ENCODE measurements around the gene KLB. TPM values are rescaled to one million over a fixed set of nuclear protein-coding genes. Genes with fewer than 3 reads are reported as not detected.
"Not testable (repeated sequence)": the region's sequence is repeated elsewhere in the genome, so short reads cannot be mapped to it uniquely, and the experiment has no call there.

The KLB gene
- total RNA-seq, 1 donor: not detected

GRCh38 chr4:39384563-39384962 lies 22.2 kb upstream of the KLB start:
- no peak overlapping the region for H2AFZ ChIP-seq (ENCODE audit: low read length)
- TF ChIP-seq, protein P1, sequence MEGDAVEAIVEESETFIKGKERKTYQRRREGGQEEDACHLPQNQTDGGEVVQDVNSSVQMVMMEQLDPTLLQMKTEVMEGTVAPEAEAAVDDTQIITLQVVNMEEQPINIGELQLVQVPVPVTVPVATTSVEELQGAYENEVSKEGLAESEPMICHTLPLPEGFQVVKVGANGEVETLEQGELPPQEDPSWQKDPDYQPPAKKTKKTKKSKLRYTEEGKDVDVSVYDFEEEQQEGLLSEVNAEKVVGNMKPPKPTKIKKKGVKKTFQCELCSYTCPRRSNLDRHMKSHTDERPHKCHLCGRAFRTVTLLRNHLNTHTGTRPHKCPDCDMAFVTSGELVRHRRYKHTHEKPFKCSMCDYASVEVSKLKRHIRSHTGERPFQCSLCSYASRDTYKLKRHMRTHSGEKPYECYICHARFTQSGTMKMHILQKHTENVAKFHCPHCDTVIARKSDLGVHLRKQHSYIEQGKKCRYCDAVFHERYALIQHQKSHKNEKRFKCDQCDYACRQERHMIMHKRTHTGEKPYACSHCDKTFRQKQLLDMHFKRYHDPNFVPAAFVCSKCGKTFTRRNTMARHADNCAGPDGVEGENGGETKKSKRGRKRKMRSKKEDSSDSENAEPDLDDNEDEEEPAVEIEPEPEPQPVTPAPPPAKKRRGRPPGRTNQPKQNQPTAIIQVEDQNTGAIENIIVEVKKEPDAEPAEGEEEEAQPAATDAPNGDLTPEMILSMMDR (IDR thresholded peaks at IDR 0.05; ENCODE audit: extremely low read depth, low read depth, low read length): no peak
- H4K20me1 ChIP-seq (ENCODE audit: insufficient read depth, low read length): no peaks in the 10 kb centered on the region
- no peaks in the 10 kb centered on the region for H3K4me1 ChIP-seq (ENCODE audit: insufficient read depth, low read length)
- no peak overlapping the region for H3K27ac ChIP-seq (ENCODE audit: low read depth, low read length)
- H3K9me3 ChIP-seq (ENCODE audit: low read depth, low read length): no peaks in the 10 kb centered on the region
- no peak for DNase-seq (ENCODE audit: insufficient read length, low spot score, missing footprints)
- H3K36me3 ChIP-seq (ENCODE audit: insufficient read depth, low read length): no peaks in the 10 kb centered on the region
- no peak overlapping the region for H3K4me3 ChIP-seq (ENCODE audit: insufficient read depth, low read length)
- H3K4me2 ChIP-seq (ENCODE audit: insufficient read depth, low read length): no peak overlapping the region
- peaks cover 1% of the 10 kb centered on the region for H3K27me3 ChIP-seq (ENCODE audit: insufficient read depth, low read length)
- H3K79me2 ChIP-seq (ENCODE audit: insufficient read depth, low read length): no peaks in the 10 kb centered on the region

- Histone ChIP-seq H3K79me2 (ENCODE audit: insufficient read depth, low read length) (no peaks in the 10 kb centered on the region), H3K36me3 (ENCODE audit: insufficient read depth, low read length) (no peaks in the 10 kb centered on the region), H3K9me3 (ENCODE audit: low read depth, low read length) (no peaks in the 10 kb centered on the region), H3K27ac (ENCODE audit: low read depth, low read length) (no peak overlapping the region), H3K4me1 (ENCODE audit: insufficient read depth, low read length) (no peaks in the 10 kb centered on the region), H4K20me1 (ENCODE audit: insufficient read depth, low read length) (no peaks in the 10 kb centered on the region), H3K27me3 (ENCODE audit: insufficient read depth, low read length) (peaks cover 7% of the 10 kb centered on the region), H3K4me3 (ENCODE audit: insufficient read depth, low read length) (no peak overlapping the region), H3K4me2 (ENCODE audit: insufficient read depth, low read length) (no peak overlapping the region), H2AFZ (ENCODE audit: low read length) (no peak overlapping the region)
- TF ChIP-seq, protein P1 (IDR thresholded peaks at IDR 0.05; ENCODE audit: extremely low read depth, low read depth, low read length): no peak
- no peak for DNase-seq (ENCODE audit: insufficient read length, low spot score, missing footprints)
These were observed 16.1 kb upstream of the KLB start for GRCh38 chr4:39390603-39391002.

- no peaks in the 10 kb centered on the region for H3K9me3 ChIP-seq (ENCODE audit: low read depth, low read length)
- peaks cover 4% of the 10 kb centered on the region for H3K27me3 ChIP-seq (ENCODE audit: insufficient read depth, low read length)
- H4K20me1 ChIP-seq (ENCODE audit: insufficient read depth, low read length): no peaks in the 10 kb centered on the region
- no peak overlapping the region for H3K4me2 ChIP-seq (ENCODE audit: insufficient read depth, low read length)
- H2AFZ ChIP-seq (ENCODE audit: low read length): no peak overlapping the region
- H3K4me3 ChIP-seq (ENCODE audit: insufficient read depth, low read length): no peak overlapping the region
- TF ChIP-seq, protein P1 (IDR thresholded peaks at IDR 0.05; ENCODE audit: extremely low read depth, low read depth, low read length): no peak
- H3K4me1 ChIP-seq (ENCODE audit: insufficient read depth, low read length): no peaks in the 10 kb centered on the region
- no peak for DNase-seq (ENCODE audit: insufficient read length, low spot score, missing footprints)
- no peaks in the 10 kb centered on the region for H3K79me2 ChIP-seq (ENCODE audit: insufficient read depth, low read length)
- H3K36me3 ChIP-seq (ENCODE audit: insufficient read depth, low read length): no peaks in the 10 kb centered on the region
- H3K27ac ChIP-seq (ENCODE audit: low read depth, low read length): no peak overlapping the region
These were observed 12.0 kb upstream of the KLB start for GRCh38 chr4:39394706-39395105.

DNA sequence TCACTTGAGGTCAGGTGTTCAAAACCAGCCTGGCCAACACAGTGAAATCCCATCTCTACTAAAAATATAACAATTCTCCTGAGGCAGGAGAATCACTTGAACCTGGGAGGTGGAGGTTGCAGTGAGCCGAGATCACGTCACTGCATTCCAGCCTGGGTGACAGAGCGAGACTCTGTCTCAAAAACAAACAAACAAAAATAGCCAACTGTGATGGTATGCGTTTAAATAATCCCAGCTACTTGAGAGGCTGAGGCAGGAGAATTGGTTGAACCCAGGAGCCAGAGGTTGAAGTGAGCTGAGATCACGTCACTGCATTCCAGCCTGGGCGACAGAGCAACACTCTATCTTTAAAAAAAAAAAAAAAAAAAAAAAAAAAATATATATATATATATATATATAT lies 5.1 kb upstream of the KLB start:
- DNase-seq (ENCODE audit: insufficient read length, low spot score, missing footprints): not testable (repeated sequence)

DNA sequence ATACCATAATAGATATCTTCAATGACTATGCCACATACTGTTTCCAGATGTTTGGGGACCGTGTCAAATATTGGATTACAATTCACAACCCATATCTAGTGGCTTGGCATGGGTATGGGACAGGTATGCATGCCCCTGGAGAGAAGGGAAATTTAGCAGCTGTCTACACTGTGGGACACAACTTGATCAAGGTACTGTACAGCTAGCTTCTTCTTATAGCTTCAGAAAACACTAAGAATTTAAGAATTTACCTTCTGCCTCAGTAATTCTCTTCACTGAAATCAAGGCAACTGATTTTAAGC lies 805 bp downstream of the KLB start:
- peaks cover 3% of the 10 kb centered on the region for H3K4me1 ChIP-seq (ENCODE audit: insufficient read depth, low read length)
- no peaks in the 10 kb centered on the region for H3K9me3 ChIP-seq (ENCODE audit: low read depth, low read length)
- H3K4me2 ChIP-seq (ENCODE audit: insufficient read depth, low read length): no peak overlapping the region
- H3K36me3 ChIP-seq (ENCODE audit: insufficient read depth, low read length): no peaks in the 10 kb centered on the region
- H3K27me3 ChIP-seq (ENCODE audit: insufficient read depth, low read length): no peaks in the 10 kb centered on the region
- H3K27ac ChIP-seq (ENCODE audit: low read depth, low read length): no peak overlapping the region
- no peak overlapping the region for H3K4me3 ChIP-seq (ENCODE audit: insufficient read depth, low read length)
- no peak overlapping the region for H2AFZ ChIP-seq (ENCODE audit: low read length)
- TF ChIP-seq, protein P1 (IDR thresholded peaks at IDR 0.05; ENCODE audit: extremely low read depth, low read depth, low read length): no peak
- no peaks in the 10 kb centered on the region for H4K20me1 ChIP-seq (ENCODE audit: insufficient read depth, low read length)
- H3K79me2 ChIP-seq (ENCODE audit: insufficient read depth, low read length): no peaks in the 10 kb centered on the region
- no peak for DNase-seq (ENCODE audit: insufficient read length, low spot score, missing footprints)

More for the DNA sequence above, 5.1 kb upstream of the KLB start:
- not testable (repeated sequence) for H3K4me3 ChIP-seq (ENCODE audit: insufficient read depth, low read length); H3K27me3 ChIP-seq (ENCODE audit: insufficient read depth, low read length); H3K4me1 ChIP-seq (ENCODE audit: insufficient read depth, low read length); H3K4me2 ChIP-seq (ENCODE audit: insufficient read depth, low read length); H3K9me3 ChIP-seq (ENCODE audit: low read depth, low read length); H3K27ac ChIP-seq (ENCODE audit: low read depth, low read length); H4K20me1 ChIP-seq (ENCODE audit: insufficient read depth, low read length); H3K36me3 ChIP-seq (ENCODE audit: insufficient read depth, low read length); H2AFZ ChIP-seq (ENCODE audit: low read length); H3K79me2 ChIP-seq (ENCODE audit: insufficient read depth, low read length)
